ENCODE measurements around the gene SHISAL1.

Gene SHISAL1

GRCh38 chr22:44348971-44349560, 36.3 kb upstream of the SHISAL1 start:
- no peak overlapping the region for H3K27ac ChIP-seq (ENCODE audit: low read length)
- TF ChIP-seq EZH2phosphoT487 (IDR thresholded peaks at IDR 0.05; ENCODE audit: low read depth): no peak
- TF ChIP-seq, protein P1, sequence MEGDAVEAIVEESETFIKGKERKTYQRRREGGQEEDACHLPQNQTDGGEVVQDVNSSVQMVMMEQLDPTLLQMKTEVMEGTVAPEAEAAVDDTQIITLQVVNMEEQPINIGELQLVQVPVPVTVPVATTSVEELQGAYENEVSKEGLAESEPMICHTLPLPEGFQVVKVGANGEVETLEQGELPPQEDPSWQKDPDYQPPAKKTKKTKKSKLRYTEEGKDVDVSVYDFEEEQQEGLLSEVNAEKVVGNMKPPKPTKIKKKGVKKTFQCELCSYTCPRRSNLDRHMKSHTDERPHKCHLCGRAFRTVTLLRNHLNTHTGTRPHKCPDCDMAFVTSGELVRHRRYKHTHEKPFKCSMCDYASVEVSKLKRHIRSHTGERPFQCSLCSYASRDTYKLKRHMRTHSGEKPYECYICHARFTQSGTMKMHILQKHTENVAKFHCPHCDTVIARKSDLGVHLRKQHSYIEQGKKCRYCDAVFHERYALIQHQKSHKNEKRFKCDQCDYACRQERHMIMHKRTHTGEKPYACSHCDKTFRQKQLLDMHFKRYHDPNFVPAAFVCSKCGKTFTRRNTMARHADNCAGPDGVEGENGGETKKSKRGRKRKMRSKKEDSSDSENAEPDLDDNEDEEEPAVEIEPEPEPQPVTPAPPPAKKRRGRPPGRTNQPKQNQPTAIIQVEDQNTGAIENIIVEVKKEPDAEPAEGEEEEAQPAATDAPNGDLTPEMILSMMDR (IDR thresholded peaks at IDR 0.05; ENCODE audit: low read depth, low read length): no peak
- H3K79me2 ChIP-seq (ENCODE audit: low read length): no peaks in the 10 kb centered on the region
- H3K27me3 ChIP-seq (ENCODE audit: low read depth, low read length): peaks cover 65% of the 10 kb centered on the region
- no peak overlapping the region for H2AFZ ChIP-seq (ENCODE audit: low read depth, low read length)
- no peaks in the 10 kb centered on the region for H3K4me1 ChIP-seq (ENCODE audit: low read length)
- no peaks in the 10 kb centered on the region for H3K36me3 ChIP-seq (replicated peaks; ENCODE audit: low read depth, low read length)
- H3K4me2 ChIP-seq (ENCODE audit: low read length): no peak overlapping the region
- no peak overlapping the region for H3K9ac ChIP-seq (ENCODE audit: low read length)
- no peaks in the 10 kb centered on the region; the same call in 1 of the 2 replicates for H4K20me1 ChIP-seq (ENCODE audit: insufficient read depth, low read length)
- H3K9me3 ChIP-seq (ENCODE audit: insufficient read depth, low read length): no peaks in the 10 kb centered on the region
- no peak overlapping the region for H3K4me3 ChIP-seq (ENCODE audit: low read length)

DNA sequence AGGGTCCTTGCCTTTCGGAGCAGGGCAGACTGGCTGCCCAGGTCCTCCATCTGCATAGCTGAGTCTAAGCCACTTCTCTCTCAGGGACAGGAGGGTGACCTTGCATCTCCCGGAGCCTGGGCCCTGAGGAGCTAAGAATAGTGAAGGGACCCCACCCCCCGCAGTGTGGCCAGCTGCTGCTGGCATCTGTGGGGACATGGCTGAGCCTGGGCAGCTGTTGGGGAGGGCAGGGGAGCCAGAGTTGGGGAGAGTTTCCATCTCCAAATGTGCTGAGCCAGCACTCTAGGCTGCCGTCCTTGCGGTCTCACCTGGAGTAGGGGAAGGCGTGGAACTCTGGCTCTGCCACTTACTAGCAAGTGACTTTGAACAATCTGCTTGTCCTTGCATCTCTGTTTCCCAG, 34.8 kb upstream of the SHISAL1 start:
- Histone ChIP-seq H3K27ac (ENCODE audit: low read length) (no peak overlapping the region), H3K9me3 (ENCODE audit: insufficient read depth, low read length) (no peaks in the 10 kb centered on the region), H3K27me3 (ENCODE audit: low read depth, low read length) (peaks cover 72% of the 10 kb centered on the region), H3K4me2 (ENCODE audit: low read length) (no peak overlapping the region), H3K36me3 (replicated peaks; ENCODE audit: low read depth, low read length) (no peaks in the 10 kb centered on the region), H3K4me3 (ENCODE audit: low read length) (no peak overlapping the region), H4K20me1 (ENCODE audit: insufficient read depth, low read length) (no peaks in the 10 kb centered on the region; the same call in 1 of the 2 replicates), H3K9ac (ENCODE audit: low read length) (no peak overlapping the region), H2AFZ (ENCODE audit: low read depth, low read length) (no peak overlapping the region), H3K79me2 (ENCODE audit: low read length) (no peaks in the 10 kb centered on the region), H3K4me1 (ENCODE audit: low read length) (no peaks in the 10 kb centered on the region)
- TF ChIP-seq EZH2phosphoT487 (IDR thresholded peaks at IDR 0.05; ENCODE audit: low read depth): no peak
- TF ChIP-seq, protein P1 (IDR thresholded peaks at IDR 0.05; ENCODE audit: low read depth, low read length): no peak

- Histone ChIP-seq H3K79me2 (ENCODE audit: low read length) (no peaks in the 10 kb centered on the region), H3K4me3 (ENCODE audit: low read length) (no peak overlapping the region), H3K36me3 (replicated peaks; ENCODE audit: low read depth, low read length) (no peaks in the 10 kb centered on the region), H4K20me1 (ENCODE audit: insufficient read depth, low read length) (no peaks in the 10 kb centered on the region; the same call in 1 of the 2 replicates), H3K27me3 (ENCODE audit: low read depth, low read length) (peaks cover 72% of the 10 kb centered on the region), H3K4me1 (ENCODE audit: low read length) (no peaks in the 10 kb centered on the region), H3K27ac (ENCODE audit: low read length) (no peak overlapping the region), H3K9me3 (ENCODE audit: insufficient read depth, low read length) (no peaks in the 10 kb centered on the region), H2AFZ (ENCODE audit: low read depth, low read length) (no peak overlapping the region), H3K9ac (ENCODE audit: low read length) (no peak overlapping the region), H3K4me2 (ENCODE audit: low read length) (no peak overlapping the region)
- TF ChIP-seq EZH2phosphoT487 (IDR thresholded peaks at IDR 0.05; ENCODE audit: low read depth): no peak
- TF ChIP-seq, protein P1 (IDR thresholded peaks at IDR 0.05; ENCODE audit: low read depth, low read length): no peak
Observed at GRCh38 chr22:44347080-44347479, 34.3 kb upstream of the SHISAL1 start.

- Histone ChIP-seq H3K27ac (ENCODE audit: low read length) (no peak overlapping the region), H3K27me3 (ENCODE audit: low read depth, low read length) (peaks cover 76% of the 10 kb centered on the region), H3K4me3 (ENCODE audit: low read length) (no peak overlapping the region), H3K4me1 (ENCODE audit: low read length) (peaks cover under 1% of the 10 kb centered on the region; the same call in 1 of the 2 replicates), H3K4me2 (ENCODE audit: low read length) (no peak overlapping the region), H3K36me3 (replicated peaks; ENCODE audit: low read depth, low read length) (no peaks in the 10 kb centered on the region), H4K20me1 (ENCODE audit: insufficient read depth, low read length) (no peaks in the 10 kb centered on the region), H2AFZ (ENCODE audit: low read depth, low read length) (no peak overlapping the region), H3K9ac (ENCODE audit: low read length) (no peak overlapping the region), H3K9me3 (ENCODE audit: insufficient read depth, low read length) (no peaks in the 10 kb centered on the region), H3K79me2 (ENCODE audit: low read length) (no peaks in the 10 kb centered on the region)
- TF ChIP-seq EZH2phosphoT487 (IDR thresholded peaks at IDR 0.05; ENCODE audit: low read depth): no peak
- TF ChIP-seq, protein P1 (IDR thresholded peaks at IDR 0.05; ENCODE audit: low read depth, low read length): no peak
Observed at GRCh38 chr22:44345872-44346271, 33.1 kb upstream of the SHISAL1 start.

Measured in OCI-LY3 (cell line).